Central memory CD4-positive, alpha-beta T cell (primary cell): ENCODE results near the gene SPINT2.
"Not testable (repeated sequence)": the region's sequence is repeated elsewhere in the genome, so short reads cannot be mapped to it uniquely, and the experiment has no call there.

Experiments used
- DNase-seq: peaks from one replicate; pipeline ENCODE4 v3.0.0; 2022
- total RNA-seq, 3 experiments: gene quantifications; one replicate each; lab custom pipeline; 2026; lab: John Stamatoyannopoulos, UW

The SPINT2 gene
- 10.8 to 26.8 (median 13.1) reads per million in 3 experiments for total RNA-seq

DNA sequence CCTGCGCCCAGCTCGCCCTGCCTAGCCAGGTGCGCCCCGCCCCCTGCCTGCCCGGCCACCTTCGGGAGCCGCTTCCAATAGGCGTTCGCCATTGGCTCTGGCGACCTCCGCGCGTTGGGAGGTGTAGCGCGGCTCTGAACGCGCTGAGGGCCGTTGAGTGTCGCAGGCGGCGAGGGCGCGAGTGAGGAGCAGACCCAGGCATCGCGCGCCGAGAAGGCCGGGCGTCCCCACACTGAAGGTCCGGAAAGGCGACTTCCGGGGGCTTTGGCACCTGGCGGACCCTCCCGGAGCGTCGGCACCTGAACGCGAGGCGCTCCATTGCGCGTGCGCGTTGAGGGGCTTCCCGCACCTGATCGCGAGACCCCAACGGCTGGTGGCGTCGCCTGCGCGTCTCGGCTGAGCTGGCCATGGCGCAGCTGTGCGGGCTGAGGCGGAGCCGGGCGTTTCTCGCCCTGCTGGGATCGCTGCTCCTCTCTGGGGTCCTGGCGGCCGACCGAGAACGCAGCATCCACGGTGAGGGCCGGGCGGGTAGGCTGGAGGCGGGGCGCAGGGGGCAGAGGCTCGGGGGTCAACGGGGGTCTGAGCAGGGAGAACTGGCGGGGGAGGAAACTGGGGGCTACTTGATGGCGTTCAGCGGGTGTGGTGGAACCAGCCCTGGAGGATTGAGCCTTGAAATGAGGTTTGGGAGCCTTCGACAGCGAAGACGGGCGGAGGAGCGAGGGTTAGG is at the start of gene SPINT2:
SPINT2 (plus strand) TSS at position 88 of the 727 bp plus-strand sequence; CDS start at position 408, 320 bp downstream.
- no peak for DNase-seq

GRCh38 chr19:38216785-38217641 is 47.4 kb upstream of the SPINT2 start:
- no peak for DNase-seq

DNA sequence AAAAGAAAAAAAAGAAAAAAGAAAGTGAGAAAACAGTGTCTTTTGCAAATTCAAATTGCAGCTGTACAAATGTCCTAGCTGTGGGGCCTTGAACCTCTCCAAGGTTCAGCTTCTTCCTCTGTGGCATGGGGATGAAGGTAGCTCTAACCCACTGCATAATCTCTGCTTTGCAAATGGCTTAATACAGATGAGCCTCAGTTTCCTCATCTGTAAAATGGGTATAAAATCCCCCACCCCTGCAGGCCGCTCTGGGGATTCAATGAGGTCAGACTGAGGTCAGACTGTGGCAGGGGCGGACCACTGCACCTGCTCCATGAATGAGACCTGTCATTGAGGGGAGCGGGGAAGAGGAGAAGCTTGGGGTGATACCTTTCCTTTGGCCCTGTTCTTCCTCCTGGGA is 46.2 kb upstream of the SPINT2 start:
- DNase-seq = no peak

- no peak for DNase-seq
Observed at GRCh38 chr19:38219221-38219620, 45.2 kb upstream of the SPINT2 start.

- DNase-seq = no peak
Observed at GRCh38 chr19:38221421-38221820, 43.0 kb upstream of the SPINT2 start.

DNA sequence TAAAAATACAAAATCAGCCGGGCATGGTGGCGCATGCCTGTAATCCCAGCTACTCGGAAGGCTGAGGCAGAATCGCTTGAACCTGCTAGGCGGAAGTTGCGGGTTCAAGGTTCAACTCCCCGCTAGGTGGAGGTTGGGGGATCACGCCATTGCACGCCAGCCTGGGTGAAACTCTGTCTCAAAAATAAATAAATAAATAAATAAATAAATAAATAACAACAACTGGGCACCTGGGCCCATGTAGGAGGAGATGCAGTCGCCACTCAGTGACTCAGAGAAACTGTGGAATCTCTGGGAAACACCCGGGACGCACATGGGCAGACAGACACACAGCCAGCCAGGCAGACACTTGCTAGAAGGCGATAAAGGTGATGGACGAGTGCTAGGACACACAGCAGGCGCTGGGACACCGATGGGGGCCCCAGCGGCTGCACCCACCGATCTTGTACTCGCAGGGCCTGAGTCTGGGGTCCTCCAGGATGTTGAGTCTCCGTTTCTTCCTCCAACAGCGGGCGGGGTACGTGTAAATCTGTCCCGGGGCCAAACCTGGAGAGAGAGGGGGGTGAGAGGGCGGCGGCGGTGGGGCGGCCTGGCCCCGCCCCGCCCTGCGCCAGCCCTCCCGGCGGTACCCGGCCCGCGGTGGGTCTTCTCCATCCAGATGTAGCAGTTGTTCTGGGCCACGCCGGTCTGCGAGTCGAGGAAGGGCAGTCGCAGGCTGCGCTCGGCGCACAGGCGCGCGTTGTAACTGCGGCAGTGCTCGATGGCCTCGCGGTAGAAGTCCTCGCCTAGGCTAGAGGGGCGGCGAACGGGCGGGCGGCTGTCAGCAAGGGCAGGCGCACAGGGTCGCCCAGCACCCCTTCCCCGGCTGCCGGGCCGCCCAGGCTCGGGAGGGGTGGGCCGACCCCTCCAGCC is 42.2 kb upstream of the SPINT2 start:
- no peak for DNase-seq

DNA sequence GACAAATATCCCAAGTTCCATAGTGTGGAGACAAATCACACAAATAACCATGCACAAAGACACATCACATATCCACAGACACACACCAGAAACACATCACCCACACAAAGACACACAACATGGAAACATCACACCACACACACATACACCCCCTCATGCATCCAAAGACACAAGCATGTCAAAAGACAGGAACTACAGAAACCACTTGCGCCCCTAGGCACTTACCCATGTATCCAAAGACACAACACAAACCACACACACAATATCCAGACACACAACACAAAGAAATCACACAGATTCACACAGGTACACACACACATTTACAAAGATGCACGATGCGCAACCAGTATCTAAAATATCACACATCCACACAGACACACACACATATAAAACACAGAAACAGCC is 41.3 kb upstream of the SPINT2 start:
- DNase-seq = no peak

DNA sequence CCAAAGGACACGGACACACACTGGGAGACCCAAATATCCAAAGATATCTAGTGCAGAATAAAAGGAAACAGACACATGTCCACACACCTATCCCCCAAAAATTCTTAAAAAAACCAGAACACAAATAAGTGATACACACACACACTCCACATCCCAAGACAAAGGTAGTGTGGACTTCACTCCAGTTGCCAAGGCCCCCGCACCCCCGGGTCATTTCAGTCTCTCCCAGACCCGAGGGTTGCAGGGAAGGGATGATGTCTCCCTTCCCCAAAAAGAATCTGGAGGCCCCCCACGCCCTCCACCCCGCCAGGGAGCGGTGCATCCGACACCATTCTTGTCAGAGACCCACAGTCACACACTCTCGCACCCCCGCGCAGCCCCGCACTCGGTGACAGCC is 40.8 kb upstream of the SPINT2 start:
- DNase-seq = no peak

DNA sequence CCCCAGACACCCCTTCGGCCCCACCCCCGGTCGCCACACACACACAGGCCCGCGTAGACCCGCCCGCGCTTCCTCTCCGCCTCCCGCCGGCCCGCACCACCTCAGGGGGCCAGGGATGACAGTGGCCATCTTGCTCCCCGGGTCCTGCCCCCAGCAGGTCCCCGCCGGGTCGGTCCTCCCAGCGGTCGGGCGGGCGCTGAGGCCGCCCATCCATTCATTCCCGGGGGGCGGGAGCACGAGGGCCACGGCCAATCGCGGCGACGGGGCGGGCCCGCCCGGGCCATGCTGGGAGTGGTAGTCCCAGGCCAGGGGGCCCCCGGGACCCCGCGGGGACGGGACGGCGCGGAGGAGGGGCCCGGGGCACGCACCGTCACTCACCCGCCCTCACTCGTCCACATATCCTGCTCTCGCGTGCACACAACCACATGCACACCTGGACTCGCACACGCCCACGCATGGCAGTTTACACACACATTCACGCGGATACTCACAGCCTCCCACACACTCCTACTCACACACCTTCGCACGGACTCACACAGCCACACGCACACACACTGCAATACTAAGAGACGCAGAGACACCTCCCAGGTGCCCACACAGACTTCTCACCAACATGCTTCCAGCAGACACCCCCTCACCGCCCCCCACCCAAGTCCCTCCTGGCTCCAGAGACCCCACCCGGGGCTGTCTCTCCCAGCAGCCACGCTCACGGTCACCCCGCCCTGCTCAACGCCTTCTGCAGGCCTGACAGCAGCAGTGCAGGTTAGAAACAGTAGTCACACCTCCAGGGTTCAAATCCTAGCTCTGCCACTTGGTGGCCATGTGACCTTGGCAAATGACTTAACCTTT is 40.1 kb upstream of the SPINT2 start, which contains the start of gene DPF1:
DPF1 (minus strand) TSS at position 209 of the 849 bp plus-strand sequence; CDS start at position 129, 80 bp downstream.
- DNase-seq = peak; percentile 9

GRCh38 chr19:38224863-38225218 is 39.5 kb upstream of the SPINT2 start:
- DNase-seq = not testable (repeated sequence)

GRCh38 chr19:38227287-38228004 is 36.9 kb upstream of the SPINT2 start:
- DNase-seq = no peak

- DNase-seq = no peak
Observed at GRCh38 chr19:38228005-38228377, 36.4 kb upstream of the SPINT2 start.

DNA sequence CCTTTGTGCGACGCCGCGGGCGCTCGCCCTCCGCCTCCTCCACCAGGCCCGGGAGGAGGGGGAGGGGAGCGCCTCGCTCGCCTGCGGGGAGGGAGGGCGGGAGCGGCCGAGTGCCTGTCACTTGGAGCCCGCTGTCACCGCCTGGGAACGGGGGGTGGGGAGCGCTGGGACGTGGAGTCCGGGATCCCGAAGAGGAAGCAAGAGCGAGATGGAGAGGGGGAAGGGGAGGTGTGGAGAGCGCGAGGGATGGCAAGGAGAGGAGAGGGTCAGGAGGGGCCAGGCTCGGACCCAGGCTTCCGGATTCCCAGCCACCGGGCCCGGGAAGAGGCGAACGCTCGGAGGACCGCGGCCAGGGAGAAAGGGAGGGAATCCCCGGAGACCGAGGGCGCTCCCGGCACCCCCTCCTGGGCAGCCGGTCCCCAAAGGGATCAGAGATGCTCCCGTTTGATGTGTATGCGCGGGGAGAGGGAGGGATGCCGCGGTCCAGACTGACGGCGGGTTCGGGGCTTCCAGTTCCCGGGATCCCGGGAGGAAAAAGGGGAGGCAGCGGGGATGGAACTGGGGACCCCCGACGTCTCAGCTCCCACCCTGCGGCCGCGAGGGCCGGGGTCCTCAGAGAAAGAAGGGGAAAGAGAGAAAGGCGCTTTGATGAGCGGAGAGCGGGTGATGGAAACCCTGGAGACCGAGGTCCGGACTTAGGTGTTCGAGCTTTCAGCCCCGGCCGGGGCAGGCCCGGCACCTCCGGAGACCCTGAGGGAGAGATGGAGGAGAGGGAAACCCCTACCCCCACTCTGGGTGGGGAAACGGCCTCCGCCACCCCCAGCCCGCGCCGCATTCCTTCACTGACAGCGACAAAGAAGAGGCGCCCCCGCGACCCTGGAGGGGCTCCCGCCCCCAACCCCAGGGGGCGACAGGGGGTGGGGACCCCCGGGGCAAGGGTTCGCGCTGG is 35.6 kb upstream of the SPINT2 start:
- DNase-seq = no peak

DNA sequence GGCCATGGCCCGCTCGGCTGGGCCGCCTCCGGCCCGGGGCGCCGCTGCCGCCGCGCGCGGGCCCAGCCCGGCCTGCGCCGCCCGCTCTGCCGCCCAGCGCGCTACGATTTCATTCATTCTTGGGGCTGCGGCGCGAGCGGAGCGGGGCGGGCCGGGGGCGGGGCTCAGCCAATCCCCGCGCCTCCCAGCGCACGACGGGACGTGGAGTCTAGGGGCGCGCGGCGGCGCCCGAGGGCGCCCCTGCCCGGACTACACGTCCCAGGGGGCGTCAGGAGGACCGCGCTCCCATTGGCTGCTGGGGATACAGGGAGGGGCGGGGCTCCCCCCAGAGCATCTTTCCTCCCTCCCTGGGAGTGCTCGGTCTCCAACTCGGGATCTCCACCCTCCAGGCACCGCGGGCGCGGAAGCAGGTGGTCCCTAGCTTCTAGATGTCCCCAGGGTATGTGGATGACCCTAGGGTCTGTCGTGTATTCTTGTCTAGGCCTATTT is 34.7 kb upstream of the SPINT2 start:
- DNase-seq = peak; percentile 42

DNA sequence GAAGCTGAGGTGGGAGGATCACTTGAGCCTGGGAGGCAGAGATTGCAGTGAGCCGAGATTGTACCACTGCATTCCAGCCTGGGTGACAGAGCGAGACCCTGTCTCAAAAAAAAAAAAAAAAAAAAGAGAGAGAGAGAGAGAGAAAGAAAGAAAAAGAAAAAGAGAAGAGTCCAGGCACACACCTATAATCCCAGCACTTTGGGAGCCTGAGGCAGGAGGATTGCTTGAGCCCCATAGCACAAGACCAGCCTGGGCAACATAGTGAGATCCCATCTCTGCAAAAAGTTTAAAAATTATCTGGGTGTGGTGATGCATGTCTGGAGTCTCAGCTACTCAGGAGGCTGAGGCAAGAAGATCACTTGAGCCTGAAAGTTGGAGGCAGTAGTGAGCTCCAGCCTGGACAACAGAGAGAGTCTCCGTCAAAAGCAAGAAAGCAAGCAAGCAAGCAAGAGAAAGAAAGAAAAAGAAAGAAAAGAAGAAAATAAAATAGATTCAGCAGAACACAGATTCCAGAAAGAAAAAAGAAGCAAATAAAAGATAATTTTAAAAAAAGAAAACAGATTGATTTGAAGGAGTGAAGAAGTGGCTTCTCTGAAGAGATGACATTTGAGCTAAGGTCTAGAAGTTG is 33.8 kb upstream of the SPINT2 start:
- not testable (repeated sequence) for DNase-seq

DNA sequence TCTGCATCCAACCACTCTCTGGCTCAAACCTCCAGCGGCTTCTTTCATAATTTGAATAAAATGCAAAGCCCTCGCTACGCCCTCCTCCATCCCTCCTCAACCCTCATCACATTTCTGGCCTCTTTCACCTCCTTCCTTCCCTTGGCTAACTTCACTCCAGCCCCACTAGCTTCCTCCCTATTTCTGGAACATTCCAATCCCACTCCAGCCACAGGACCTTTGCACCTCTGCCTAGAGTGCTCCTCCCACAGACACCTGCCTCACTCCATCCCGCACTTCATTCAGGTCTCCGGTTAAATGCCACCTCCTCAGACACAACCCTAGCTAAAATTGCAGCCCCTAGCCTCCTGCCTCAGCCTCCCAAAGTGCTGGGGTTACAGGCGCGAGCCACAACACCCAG is 32.5 kb upstream of the SPINT2 start:
- no peak for DNase-seq

DNA sequence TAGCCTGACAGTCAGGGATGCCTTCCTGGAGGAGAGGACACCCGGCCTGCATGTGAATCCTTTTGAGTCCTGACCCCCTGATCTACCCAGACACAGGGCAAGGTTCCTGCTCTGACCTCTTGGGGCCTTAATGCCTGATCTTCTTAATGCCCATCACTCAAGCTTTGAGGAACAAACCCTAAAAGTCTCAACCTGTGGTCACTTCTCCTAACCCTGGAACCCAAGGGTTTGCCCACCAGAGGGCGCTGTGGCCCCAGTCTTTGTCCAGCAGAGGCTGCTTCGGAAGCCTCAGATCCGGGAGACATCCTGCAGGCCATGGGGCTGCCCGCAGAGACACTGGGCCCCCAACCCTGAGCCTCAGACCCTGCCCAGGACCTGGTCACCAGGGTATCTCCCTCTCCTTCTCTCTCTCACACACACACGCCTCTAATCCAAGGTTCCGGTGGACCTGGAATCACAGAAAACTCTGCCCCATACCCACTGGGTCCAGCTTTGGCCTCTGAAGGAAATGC is 30.6 kb upstream of the SPINT2 start:
- DNase-seq = peak; percentile 48

GRCh38 chr19:38234615-38235014 is 29.8 kb upstream of the SPINT2 start:
- DNase-seq = no peak

GRCh38 chr19:38239816-38240215 is 24.6 kb upstream of the SPINT2 start:
- no peak for DNase-seq
